Ishikawa (cell line): Measurements from ENCODE around the gene ATXN1.

Experiments
- CEBPB ChIP-seq: IDR thresholded peaks from 2 replicates; pipeline ENCODE4 v1.6.1; 2012
- CREB1 ChIP-seq: IDR thresholded peaks from 2 replicates; pipeline ENCODE4 v1.6.1; 2012; ENCODE audit warnings: low read depth
- EGR1 ChIP-seq: IDR thresholded peaks from 2 replicates; pipeline ENCODE4 v1.6.1; 2012
- EP300 ChIP-seq: IDR thresholded peaks from 2 replicates; pipeline ENCODE4 v1.6.1; 2012; ENCODE audit warnings: borderline replicate concordance
- FOXM1 ChIP-seq: IDR thresholded peaks from 2 replicates; pipeline ENCODE4 v1.6.1; 2012; ENCODE audit warnings: low read depth, borderline replicate concordance
- MAX ChIP-seq: IDR thresholded peaks from 2 replicates; pipeline ENCODE4 v1.6.1; 2012
- NFIC ChIP-seq: IDR thresholded peaks from 2 replicates; pipeline ENCODE4 v1.6.1; 2012
- RAD21 ChIP-seq: IDR thresholded peaks from 2 replicates; pipeline ENCODE4 v1.6.1; 2012; ENCODE audit warnings: low read depth
- REST ChIP-seq: IDR thresholded peaks from 2 replicates; pipeline ENCODE4 v1.6.1; 2012; ENCODE audit warnings: low read depth, mild to moderate bottlenecking
- TAF1 ChIP-seq: IDR thresholded peaks from 2 replicates; pipeline ENCODE4 v1.6.1; 2012; ENCODE audit warnings: low read depth, mild to moderate bottlenecking
- TCF12 ChIP-seq: IDR thresholded peaks from 2 replicates; pipeline ENCODE4 v1.6.1; 2012; ENCODE audit warnings: low read depth
- TEAD4 ChIP-seq: IDR thresholded peaks from 2 replicates; pipeline ENCODE4 v1.6.1; 2012
- USF1 ChIP-seq: IDR thresholded peaks from 2 replicates; pipeline ENCODE4 v1.6.1; 2012
- YY1 ChIP-seq: IDR thresholded peaks from 2 replicates; pipeline ENCODE4 v1.6.1; 2012; ENCODE audit warnings: low read depth
- ZBTB7A ChIP-seq: IDR thresholded peaks from 2 replicates; pipeline ENCODE4 v1.6.1; 2012; ENCODE audit warnings: low read depth

ATXN1 gene

GRCh38 chr6:16770701-16771569 is 9.7 kb upstream of the ATXN1 start:
- TF ChIP-seq ZBTB7A = no peak
- TF ChIP-seq RAD21 = peak; percentile 74
- TF ChIP-seq NFIC = no peak
- no peak for TF ChIP-seq TAF1
- no peak for TF ChIP-seq YY1
- TF ChIP-seq MAX = peak; percentile 31; the same call in 1 of the 2 replicates
- peak; percentile 46 for TF ChIP-seq USF1
- no peak for TF ChIP-seq EP300
- no peak for TF ChIP-seq REST

- TF ChIP-seq TEAD4 (no peak), RAD21 (no peak), NFIC (no peak), YY1 (no peak), TAF1 (no peak), MAX (no peak), TCF12 (no peak), REST (no peak), ZBTB7A (no peak), EGR1 (no peak), CREB1 (no peak), FOXM1 (no peak), USF1 (no peak)
These were observed 8.7 kb upstream of the ATXN1 start for GRCh38 chr6:16769986-16770376.

GRCh38 chr6:16769131-16769985 is 8.1 kb upstream of the ATXN1 start:
- peak; percentile 43; the same call in 1 of the 2 replicates for TF ChIP-seq CEBPB
- TF ChIP-seq MAX = peak; percentile 41
- TF ChIP-seq FOXM1 = no peak
- no peak for TF ChIP-seq USF1
- no peak for TF ChIP-seq EGR1
- TF ChIP-seq REST = no peak
- no peak for TF ChIP-seq TEAD4
